Panc1 (cell line): ENCODE data around the gene ADAMTS2.

Experiments
- CTCF ChIP-seq: fragments of 450-650 bp; IDR thresholded peaks from 2 replicates; pipeline ENCODE4 v1.5.1; 2017; ENCODE audit warnings: mild to moderate bottlenecking
- POLR2AphosphoS5 ChIP-seq: IDR thresholded peaks from 2 replicates; pipeline ENCODE4 v1.6.1; 2012; ENCODE audit warnings: mild to moderate bottlenecking, low read depth, low read length, moderate library complexity

GRCh38 chr5:179244044-179244443 is 101.2 kb downstream of the ADAMTS2 start:
- TF ChIP-seq POLR2AphosphoS5 (no peak), CTCF (no peak)
